HEK293T (cell line): ENCODE measurements around the gene CYREN.

Experiments
- ARNT ChIP-seq: fragments of 450-650 bp; IDR thresholded peaks from 2 replicates; pipeline ENCODE4 v1.6.1; 2017; ENCODE audit warnings: mild to moderate bottlenecking
- CTBP1 ChIP-seq: fragments of 450-650 bp; IDR thresholded peaks from 2 replicates; pipeline ENCODE4 v1.6.1; 2016; ENCODE audit warnings: borderline replicate concordance
- FOXA1 ChIP-seq: fragments of 450-650 bp; IDR thresholded peaks from 2 replicates; pipeline ENCODE4 v1.6.1; 2016; ENCODE audit warnings: mild to moderate bottlenecking
- FOXK2 ChIP-seq: fragments of 450-650 bp; IDR thresholded peaks from 2 replicates; pipeline ENCODE4 v1.6.1; 2016; ENCODE audit warnings: mild to moderate bottlenecking
- L3MBTL2 ChIP-seq: fragments of 450-650 bp; conservative IDR thresholded peaks from 2 replicates; pipeline ENCODE4 v1.6.1; 2016; ENCODE audit warnings: mild to moderate bottlenecking
- SP1 ChIP-seq: fragments of 450-650 bp; IDR thresholded peaks from 2 replicates; pipeline ENCODE4 v1.6.1; 2017
- TARDBP ChIP-seq: fragments of 450-650 bp; IDR thresholded peaks from 2 replicates; pipeline ENCODE4 v1.6.1; 2016

DNA sequence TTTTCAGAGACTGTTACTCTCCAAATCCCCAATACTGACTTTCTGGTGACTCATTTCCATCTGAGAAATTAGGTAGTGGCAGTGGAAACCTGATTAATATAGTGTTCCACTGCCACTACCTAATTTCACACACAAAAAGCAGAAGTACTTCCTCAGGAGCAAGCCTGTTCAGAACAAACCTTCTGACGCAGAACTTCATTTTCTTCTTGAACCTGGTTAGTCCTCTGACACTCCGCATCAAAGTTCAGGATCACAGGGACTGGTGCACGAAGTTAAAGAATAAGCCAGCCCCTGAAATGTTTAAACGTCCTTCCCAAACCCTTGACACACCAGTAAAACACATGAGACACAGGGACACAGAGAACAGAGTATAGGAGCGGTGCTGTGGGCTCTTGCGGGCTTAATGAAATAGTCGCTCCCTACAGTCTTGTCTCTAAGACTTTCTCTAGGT, 36.5 kb upstream of the CYREN start:
- TF ChIP-seq SP1, result no peak
- no peak for TF ChIP-seq CTBP1
- no peak for TF ChIP-seq ARNT
- TF ChIP-seq L3MBTL2, result no peak
- TF ChIP-seq TARDBP, result no peak
- no peak for TF ChIP-seq FOXK2
- no peak for TF ChIP-seq FOXA1
